GM21423 (cell line): ENCODE measurements around the gene PTPRU.

ENCODE experiments used
- ATAC-seq: cut with Tn5 transposase; IDR thresholded peaks from one replicate; pipeline ENCODE4 v1.9.1; 2021; ENCODE audit warnings: mild to moderate bottlenecking, moderate library complexity; ENCODE audit not compliant: unreplicated experiment

PTPRU gene

GRCh38 chr1:29235955-29236711, at the start of gene PTPRU:
PTPRU (plus strand) TSS chr1:29236522; CDS start chr1:29236645, 123 bp downstream.
- peak; percentile 74 for ATAC-seq

GRCh38 chr1:29186707-29187106, 49.6 kb upstream of the PTPRU start:
- no peak for ATAC-seq

GRCh38 chr1:29190718-29191117, 45.6 kb upstream of the PTPRU start:
- no peak for ATAC-seq

- no peak for ATAC-seq
Observed at GRCh38 chr1:29193879-29194455, 42.4 kb upstream of the PTPRU start.

GRCh38 chr1:29195881-29196291, 40.4 kb upstream of the PTPRU start:
- ATAC-seq, result no peak

GRCh38 chr1:29196863-29197589, 39.3 kb upstream of the PTPRU start:
- ATAC-seq, result no peak

- ATAC-seq, result no peak
Observed at GRCh38 chr1:29197590-29197924, 38.8 kb upstream of the PTPRU start.

- ATAC-seq, result no peak
Observed at GRCh38 chr1:29197993-29198392, 38.3 kb upstream of the PTPRU start.

GRCh38 chr1:29200906-29201594, 35.3 kb upstream of the PTPRU start:
- ATAC-seq, result no peak

GRCh38 chr1:29201595-29202051, 34.7 kb upstream of the PTPRU start:
- ATAC-seq, result no peak

- ATAC-seq, result no peak
Observed at GRCh38 chr1:29202053-29202452, 34.3 kb upstream of the PTPRU start.

- peak; percentile 70 for ATAC-seq
Observed at GRCh38 chr1:29202584-29203340, 33.6 kb upstream of the PTPRU start.

GRCh38 chr1:29208442-29208841, 27.9 kb upstream of the PTPRU start:
- no peak for ATAC-seq

- ATAC-seq, result no peak
Observed at GRCh38 chr1:29209173-29209572, 27.1 kb upstream of the PTPRU start.

GRCh38 chr1:29210278-29211085, 25.8 kb upstream of the PTPRU start:
- ATAC-seq, result peak; percentile 45

GRCh38 chr1:29211086-29212030, 25.0 kb upstream of the PTPRU start:
- ATAC-seq, result no peak

- ATAC-seq, result no peak
Observed at GRCh38 chr1:29213055-29213454, 23.3 kb upstream of the PTPRU start.

GRCh38 chr1:29217633-29218032, 18.7 kb upstream of the PTPRU start:
- no peak for ATAC-seq

GRCh38 chr1:29218223-29218622, 18.1 kb upstream of the PTPRU start:
- ATAC-seq, result no peak
